ENCODE measurements around the gene AP1M1. TPM values are rescaled to one million over a fixed set of nuclear protein-coding genes. Genes with fewer than 3 reads are reported as not detected.

Gene AP1M1
- total RNA-seq, 1 experiment from 2014 or later = 30.3 TPM

DNA sequence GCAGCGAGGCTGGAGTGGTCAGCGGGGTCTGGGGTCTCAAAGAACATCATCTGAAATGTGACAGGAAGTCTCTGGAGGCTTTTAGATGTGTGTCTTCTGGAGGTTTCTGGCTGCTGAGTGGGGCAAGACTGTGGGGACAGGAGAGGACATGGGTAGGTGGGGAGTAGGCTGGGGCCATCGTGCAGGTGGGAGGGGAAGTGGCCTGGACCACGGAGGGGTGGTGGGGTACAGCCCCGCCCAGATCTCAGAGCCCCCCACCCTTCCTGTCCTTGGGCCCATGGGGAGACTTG, 6.2 kb downstream of the AP1M1 start:
- WGBS (ENCODE audit: extremely low coverage, insufficient read length, low lambda C conversion rate) = no CpG with 5 or more reads among the region's 5 CpGs
- no peak overlapping the region for H2BK120ac ChIP-seq (ENCODE audit: low read depth, low read length, poor library complexity, severe bottlenecking)
- H3K23me2 ChIP-seq (ENCODE audit: insufficient read length, low read depth, low read length, poor library complexity, severe bottlenecking) = no peaks in the 10 kb centered on the region
- no peak overlapping the region for H3K56ac ChIP-seq (ENCODE audit: insufficient read length, low read depth, low read length)
- H4K8ac ChIP-seq (replicated peaks; ENCODE audit: insufficient read length, low read depth, low read length) = no peak overlapping the region
- H3K9me3 ChIP-seq (ENCODE audit: control insufficient read depth, low read depth, low read length) = no peaks in the 10 kb centered on the region
- no peak overlapping the region for H3K18ac ChIP-seq (ENCODE audit: insufficient read length, low read depth, low read length)
- H2BK20ac ChIP-seq (ENCODE audit: low read depth, low read length, poor library complexity, severe bottlenecking) = no peak overlapping the region
- no peak overlapping the region for H2BK15ac ChIP-seq (ENCODE audit: low read depth, low read length)
- H3K4me1 ChIP-seq (ENCODE audit: insufficient read depth, low read length) = no peaks in the 10 kb centered on the region
- Mint-ChIP-seq H3K36me3 (ENCODE audit: insufficient read depth in 1 of 3, low read depth in 3 of 3) (peaks cover 4 to 15% (median 15%) of the 10 kb centered on the region in 3 experiments; a peak in 6 of 7 replicates), H3K9me3 (no peaks in the 10 kb centered on the region), H3K4me1 (no peaks in the 10 kb centered on the region; a peak in 1 of 4 replicates), H3K4me3 (no peak overlapping the region), H3K27me3 (ENCODE audit: low read depth) (no peaks in the 10 kb centered on the region), H3K27ac (no peak overlapping the region)
- no peaks in the 10 kb centered on the region for H4K20me1 ChIP-seq (ENCODE audit: control insufficient read depth, insufficient read depth, insufficient read length)
- no peak overlapping the region for H2AK5ac ChIP-seq (ENCODE audit: insufficient read length, low read length)
- H3K14ac ChIP-seq (ENCODE audit: insufficient read depth, low read length) = no peak overlapping the region
- H3K4ac ChIP-seq (ENCODE audit: low read depth, low read length) = no peak overlapping the region
- no peak overlapping the region for H4K91ac ChIP-seq (ENCODE audit: insufficient read length, low read depth, low read length)
- no peak for DNase-seq
- no peak overlapping the region for H3K9ac ChIP-seq (ENCODE audit: extremely low read depth, insufficient read length, low read length)
- H3K27ac ChIP-seq (ENCODE audit: insufficient read length, low read depth, low read length) = no peak overlapping the region
- H3T11ph ChIP-seq (ENCODE audit: low read length) = no peak overlapping the region
- H2BK5ac ChIP-seq (ENCODE audit: insufficient read length, low read length) = no peak overlapping the region
- no peak overlapping the region for H4K5ac ChIP-seq (ENCODE audit: insufficient read length, low read depth, low read length)
- H3K23ac ChIP-seq (ENCODE audit: insufficient read length, low read depth, low read length) = no peak overlapping the region
- no peak overlapping the region for H2BK12ac ChIP-seq (ENCODE audit: insufficient read length, low read depth, low read length)
- H3K79me2 ChIP-seq (ENCODE audit: insufficient read depth, low read length) = no peaks in the 10 kb centered on the region
- TF ChIP-seq, protein P1, sequence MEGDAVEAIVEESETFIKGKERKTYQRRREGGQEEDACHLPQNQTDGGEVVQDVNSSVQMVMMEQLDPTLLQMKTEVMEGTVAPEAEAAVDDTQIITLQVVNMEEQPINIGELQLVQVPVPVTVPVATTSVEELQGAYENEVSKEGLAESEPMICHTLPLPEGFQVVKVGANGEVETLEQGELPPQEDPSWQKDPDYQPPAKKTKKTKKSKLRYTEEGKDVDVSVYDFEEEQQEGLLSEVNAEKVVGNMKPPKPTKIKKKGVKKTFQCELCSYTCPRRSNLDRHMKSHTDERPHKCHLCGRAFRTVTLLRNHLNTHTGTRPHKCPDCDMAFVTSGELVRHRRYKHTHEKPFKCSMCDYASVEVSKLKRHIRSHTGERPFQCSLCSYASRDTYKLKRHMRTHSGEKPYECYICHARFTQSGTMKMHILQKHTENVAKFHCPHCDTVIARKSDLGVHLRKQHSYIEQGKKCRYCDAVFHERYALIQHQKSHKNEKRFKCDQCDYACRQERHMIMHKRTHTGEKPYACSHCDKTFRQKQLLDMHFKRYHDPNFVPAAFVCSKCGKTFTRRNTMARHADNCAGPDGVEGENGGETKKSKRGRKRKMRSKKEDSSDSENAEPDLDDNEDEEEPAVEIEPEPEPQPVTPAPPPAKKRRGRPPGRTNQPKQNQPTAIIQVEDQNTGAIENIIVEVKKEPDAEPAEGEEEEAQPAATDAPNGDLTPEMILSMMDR (conservative IDR thresholded peaks at IDR 0.05) = no peak
- no peaks in the 10 kb centered on the region for H3K79me1 ChIP-seq (ENCODE audit: insufficient read depth, low read depth, low read length, poor library complexity, severe bottlenecking)
- H3K27me3 ChIP-seq (ENCODE audit: insufficient read depth, low read length) = no peaks in the 10 kb centered on the region
- H2AFZ ChIP-seq (ENCODE audit: low read length) = no peak overlapping the region
- H3K4me2 ChIP-seq (ENCODE audit: insufficient read depth, insufficient read length, low read length) = no peak overlapping the region

Measured in H9 (cell line).